HG03354 (cell line): Measurements from ENCODE around the gene VSTM2B.

Experiments
- ATAC-seq: cut with Tn5 transposase; IDR thresholded peaks from one replicate; pipeline ENCODE4 v1.9.1; 2021; ENCODE audit warnings: mild to moderate bottlenecking; ENCODE audit not compliant: unreplicated experiment, poor library complexity, severe bottlenecking

Gene VSTM2B

GRCh38 chr19:29579308-29579910, 53.6 kb downstream of the VSTM2B start:
- no peak for ATAC-seq

- no peak for ATAC-seq
Measured at GRCh38 chr19:29581398-29581797, 55.6 kb downstream of the VSTM2B start.

GRCh38 chr19:29583196-29583999, 57.6 kb downstream of the VSTM2B start:
- no peak for ATAC-seq

DNA sequence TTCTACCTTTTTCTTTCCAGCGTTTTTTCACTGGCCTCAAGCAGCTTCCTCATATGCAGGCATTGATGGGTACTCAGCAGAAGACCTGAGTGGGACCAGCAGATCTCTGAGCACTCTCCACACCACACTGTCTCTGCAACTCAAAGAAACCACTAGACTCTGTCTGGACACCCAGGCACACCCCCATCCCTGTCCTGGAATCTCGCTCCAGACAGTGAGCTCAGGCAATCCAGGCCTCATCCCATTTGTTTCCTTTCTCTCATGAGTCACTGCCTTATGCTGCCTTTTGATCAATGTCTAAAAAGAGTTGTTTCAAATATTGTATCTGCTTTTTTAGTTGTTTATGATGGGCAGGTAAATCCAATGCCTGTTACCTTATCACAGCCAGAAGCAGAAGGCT, 60.6 kb downstream of the VSTM2B start:
- no peak for ATAC-seq

DNA sequence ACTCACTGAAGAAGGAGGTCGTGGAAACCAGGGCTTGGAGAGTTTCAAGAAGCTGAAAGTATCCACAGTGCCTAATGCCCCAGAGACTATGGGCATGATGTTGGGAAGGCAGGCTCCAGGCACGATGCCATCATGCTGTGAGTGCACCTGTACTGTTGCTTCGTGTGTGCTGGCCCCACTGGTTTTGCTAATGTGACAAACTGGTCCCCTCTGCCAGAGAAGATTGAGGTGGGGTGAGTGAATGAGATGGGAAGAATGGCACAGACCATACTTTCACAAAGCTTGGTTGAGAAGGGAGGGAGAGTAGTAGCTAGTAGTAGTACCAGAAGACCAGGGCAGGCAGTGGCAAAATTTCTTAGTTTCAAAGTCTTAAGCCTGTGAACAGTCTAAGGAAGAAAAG, 61.3 kb downstream of the VSTM2B start:
- no peak for ATAC-seq

- peak; percentile 74 for ATAC-seq
Measured at GRCh38 chr19:29587518-29587986, 61.8 kb downstream of the VSTM2B start.

DNA sequence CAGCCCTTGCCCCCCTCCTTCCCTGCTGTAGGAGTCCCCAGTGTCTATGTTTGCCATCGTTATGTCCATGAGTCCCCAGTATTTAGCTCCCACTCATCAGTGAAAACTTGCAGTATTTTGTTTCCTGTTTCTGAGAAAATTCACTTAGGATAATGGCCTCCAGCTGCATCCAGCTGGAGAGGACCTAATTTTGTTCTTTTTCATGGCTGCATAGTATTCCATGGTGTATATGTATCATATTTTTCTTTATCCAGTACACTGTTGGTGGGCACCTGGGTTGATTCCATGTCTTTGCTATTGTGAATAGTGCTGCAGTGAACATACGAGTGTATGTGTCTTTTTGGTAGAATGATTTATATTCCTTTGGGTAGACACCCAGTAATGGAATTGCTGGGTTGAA, 62.3 kb downstream of the VSTM2B start:
- ATAC-seq = no peak

GRCh38 chr19:29590278-29590677, 64.5 kb downstream of the VSTM2B start:
- no peak for ATAC-seq

GRCh38 chr19:29591670-29592069, 65.9 kb downstream of the VSTM2B start:
- no peak for ATAC-seq

- ATAC-seq = no peak
Measured at GRCh38 chr19:29593869-29594268, 68.1 kb downstream of the VSTM2B start.

GRCh38 chr19:29596080-29596727, 70.4 kb downstream of the VSTM2B start:
- no peak for ATAC-seq

- ATAC-seq = no peak
Measured at GRCh38 chr19:29596885-29597525, 71.2 kb downstream of the VSTM2B start.

DNA sequence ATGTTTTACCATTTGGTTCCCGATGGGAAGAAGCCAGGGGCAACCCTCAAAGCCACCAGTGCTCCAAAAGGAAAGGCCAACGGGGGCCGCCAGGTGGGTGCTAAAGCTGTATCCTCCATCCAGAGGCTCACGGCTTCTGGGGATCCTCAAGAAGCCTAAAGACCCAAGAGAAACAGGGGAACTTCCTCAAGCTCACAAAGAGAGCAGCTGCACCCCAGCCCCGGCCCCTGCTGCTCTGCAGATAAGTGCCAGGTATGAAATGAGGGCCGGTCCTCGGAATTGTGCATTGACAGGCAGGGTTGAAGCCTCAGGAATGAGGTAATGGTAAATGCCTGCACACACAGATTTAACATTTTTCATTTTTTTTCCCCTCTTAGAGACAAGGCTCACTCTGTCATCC, 72.2 kb downstream of the VSTM2B start:
- no peak for ATAC-seq

- no peak for ATAC-seq
Measured at GRCh38 chr19:29598496-29598895, 72.7 kb downstream of the VSTM2B start.

GRCh38 chr19:29603308-29603707, 77.5 kb downstream of the VSTM2B start:
- ATAC-seq = no peak

DNA sequence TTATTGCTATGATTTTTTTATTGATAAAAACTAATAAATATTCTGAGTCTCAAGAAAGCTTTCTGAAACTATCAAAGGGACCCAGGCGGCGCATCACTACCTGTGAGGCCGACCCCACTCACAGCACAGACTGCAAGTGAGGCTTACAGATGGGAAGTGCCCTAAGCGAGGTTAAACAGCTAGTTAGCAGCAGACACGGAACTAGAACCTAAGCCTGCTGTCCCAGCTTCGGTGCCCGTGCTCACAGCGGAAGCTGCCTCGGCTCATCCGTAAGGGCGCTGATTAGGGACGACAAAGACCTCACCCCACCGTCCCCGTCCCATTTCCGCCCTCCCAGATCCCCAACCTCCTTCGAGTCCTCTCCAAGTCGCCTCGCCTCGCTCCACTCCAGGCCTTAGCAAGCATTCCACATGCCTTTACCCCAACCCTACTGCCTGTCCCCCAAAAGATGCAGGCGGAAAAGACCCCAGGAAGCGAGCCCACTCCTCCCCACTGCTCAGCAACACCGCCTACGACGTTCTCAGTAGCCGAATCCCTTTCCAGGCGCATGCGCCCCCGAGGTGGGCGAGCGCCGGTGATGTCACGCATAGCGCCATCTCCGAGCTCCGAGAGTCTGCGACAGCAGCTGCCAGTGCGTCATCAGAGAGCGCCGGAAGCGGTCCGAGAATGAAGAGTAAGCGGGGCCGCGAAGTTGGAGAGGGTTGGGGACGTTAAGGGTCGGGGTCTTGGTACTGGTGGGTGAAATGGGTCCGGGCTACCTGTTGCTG, 80.0 kb downstream of the VSTM2B start, which contains the start of gene POP4:
TSS of gene POP4 (plus strand) at position 631 of the 767 bp plus-strand sequence. CDS start at position 667, 36 bp downstream.
- peak; percentile 65 for ATAC-seq

GRCh38 chr19:29606420-29606747, 80.6 kb downstream of the VSTM2B start:
- ATAC-seq = peak; percentile 16

- no peak for ATAC-seq
Measured at GRCh38 chr19:29609636-29610035, 83.8 kb downstream of the VSTM2B start.

- no peak for ATAC-seq
Measured at GRCh38 chr19:29610213-29610573, 84.4 kb downstream of the VSTM2B start.
